Measurements from ENCODE around the gene MXD1. TPM values are rescaled to one million over a fixed set of nuclear protein-coding genes. Genes with fewer than 3 reads are reported as not detected.

Gene MXD1
- total RNA-seq, 1 experiment from 2014 or later, result 3.7 TPM

GRCh38 chr2:69923116-69923515, 8.2 kb downstream of the MXD1 start:
- Histone ChIP-seq H3K4me1 (ENCODE audit: insufficient read depth, low read length) (no peaks in the 10 kb centered on the region), H3K56ac (ENCODE audit: insufficient read length, low read depth, low read length) (no peak overlapping the region), H4K91ac (ENCODE audit: insufficient read length, low read depth, low read length) (no peak overlapping the region), H2AK5ac (ENCODE audit: insufficient read length, low read length) (no peak overlapping the region), H4K20me1 (ENCODE audit: control insufficient read depth, insufficient read depth, insufficient read length) (no peaks in the 10 kb centered on the region), H2BK5ac (ENCODE audit: insufficient read length, low read length) (no peak overlapping the region), H4K8ac (replicated peaks; ENCODE audit: insufficient read length, low read depth, low read length) (no peak overlapping the region), H3K23ac (ENCODE audit: insufficient read length, low read depth, low read length) (no peak overlapping the region), H2BK20ac (ENCODE audit: low read depth, low read length, poor library complexity, severe bottlenecking) (no peak overlapping the region), H3T11ph (ENCODE audit: low read length) (no peak overlapping the region), H3K27ac (ENCODE audit: insufficient read length, low read depth, low read length) (no peak overlapping the region), H3K14ac (ENCODE audit: insufficient read depth, low read length) (no peak overlapping the region), H3K27me3 (ENCODE audit: insufficient read depth, low read length) (no peaks in the 10 kb centered on the region), H4K5ac (ENCODE audit: insufficient read length, low read depth, low read length) (no peak overlapping the region), H2AFZ (ENCODE audit: low read length) (no peak overlapping the region), H3K4me2 (ENCODE audit: insufficient read depth, insufficient read length, low read length) (no peak overlapping the region), H3K18ac (ENCODE audit: insufficient read length, low read depth, low read length) (no peak overlapping the region), H2BK120ac (ENCODE audit: low read depth, low read length, poor library complexity, severe bottlenecking) (no peak overlapping the region), H2BK15ac (ENCODE audit: low read depth, low read length) (no peak overlapping the region), H3K4ac (ENCODE audit: low read depth, low read length) (no peak overlapping the region), H3K79me1 (ENCODE audit: insufficient read depth, low read depth, low read length, poor library complexity, severe bottlenecking) (no peaks in the 10 kb centered on the region), H3K9me3 (ENCODE audit: control insufficient read depth, low read depth, low read length) (no peaks in the 10 kb centered on the region), H3K9ac (ENCODE audit: extremely low read depth, insufficient read length, low read length) (no peak overlapping the region), H3K79me2 (ENCODE audit: insufficient read depth, low read length) (no peaks in the 10 kb centered on the region), H3K23me2 (ENCODE audit: insufficient read length, low read depth, low read length, poor library complexity, severe bottlenecking) (no peaks in the 10 kb centered on the region), H2BK12ac (ENCODE audit: insufficient read length, low read depth, low read length) (no peak overlapping the region)
- H3K36me3 Mint-ChIP-seq (ENCODE audit: insufficient read depth in 1 of 3, low read depth in 3 of 3), result peaks cover 0 to 3% (median 0%) of the 10 kb centered on the region in 3 experiments; a peak in 1 of 7 replicates
- DNase-seq, result no peak
- H3K27me3 Mint-ChIP-seq (ENCODE audit: low read depth), result no peaks in the 10 kb centered on the region
- WGBS (ENCODE audit: extremely low coverage, insufficient read length, low lambda C conversion rate), result no CpG with 5 or more reads among the region's 3 CpGs
- TF ChIP-seq CTCF (conservative IDR thresholded peaks at IDR 0.05), result no peak
- H3K9me3 Mint-ChIP-seq, result no peaks in the 10 kb centered on the region
- H3K4me3 Mint-ChIP-seq, result no peak overlapping the region
- peaks cover 5 to 6% of the 10 kb centered on the region in 2 experiments; a peak in 3 of 4 replicates for H3K4me1 Mint-ChIP-seq
- no peak overlapping the region; a peak in 1 of 7 replicates for H3K27ac Mint-ChIP-seq

Measured in H9 (cell line).